Measurements from ENCODE around the gene PNP.
A peak's percentile ranks its signal among the peaks of the same experiment; 100 is the strongest.
"Not testable (repeated sequence)": the region's sequence is repeated elsewhere in the genome, so short reads cannot be mapped to it uniquely, and the experiment has no call there.

Gene PNP

DNA sequence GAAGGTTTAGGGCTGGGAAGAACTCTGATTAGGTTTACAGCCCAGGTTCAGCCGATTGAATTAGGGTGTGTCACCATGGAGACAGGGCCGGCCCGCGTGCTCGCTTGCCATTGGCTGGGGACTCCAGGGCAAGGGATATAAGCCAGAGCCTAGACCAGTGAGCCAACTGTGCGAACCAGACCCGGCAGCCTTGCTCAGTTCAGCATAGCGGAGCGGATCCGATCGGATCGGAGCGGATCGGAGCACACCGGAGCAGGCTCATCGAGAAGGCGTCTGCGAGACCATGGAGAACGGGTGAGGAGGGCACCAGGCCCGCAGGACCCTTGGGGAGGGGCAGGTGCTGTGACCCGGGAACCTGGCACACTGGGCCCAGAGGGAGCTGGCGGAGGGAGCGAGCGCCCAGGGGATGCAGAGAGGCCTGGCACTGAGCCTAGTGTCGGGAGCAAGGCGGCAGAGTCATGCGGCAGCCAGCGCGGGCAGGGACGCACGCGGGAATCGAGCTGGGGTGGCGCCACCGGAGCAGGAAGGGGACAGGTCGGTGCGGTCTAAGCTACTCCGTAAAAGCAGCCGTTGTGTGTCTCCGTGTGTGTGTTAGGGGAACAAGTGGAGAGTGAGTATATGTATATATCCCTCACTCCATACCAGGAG is at the start of gene PNP:
PNP (plus strand) TSS at position 165 of the 648 bp plus-strand sequence; CDS start at position 284, 119 bp downstream.
- DNase-seq: peak; percentile 95

DNA sequence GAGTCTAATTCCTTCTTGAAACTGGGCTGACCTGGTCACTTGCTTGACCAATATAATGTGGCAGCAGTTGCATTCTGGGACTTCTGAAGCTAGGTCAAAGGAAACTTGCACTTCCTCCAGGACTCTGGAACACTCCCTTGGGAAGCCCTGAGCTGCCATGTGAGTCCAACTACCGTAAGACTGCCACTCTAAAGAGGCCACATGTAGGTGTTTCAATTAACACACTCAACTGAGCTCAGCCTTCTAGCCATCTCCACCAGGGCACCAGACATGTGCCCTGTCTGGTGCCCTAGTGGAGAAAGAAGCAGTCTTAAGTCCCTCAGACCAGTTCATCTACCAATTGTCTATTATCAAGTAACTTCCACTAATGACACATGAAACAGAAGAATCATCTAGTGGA is 49.8 kb upstream of the PNP start:
- DNase-seq: no peak

GRCh38 chr14:20421267-20421666 is 47.9 kb upstream of the PNP start:
- DNase-seq: no peak

DNA sequence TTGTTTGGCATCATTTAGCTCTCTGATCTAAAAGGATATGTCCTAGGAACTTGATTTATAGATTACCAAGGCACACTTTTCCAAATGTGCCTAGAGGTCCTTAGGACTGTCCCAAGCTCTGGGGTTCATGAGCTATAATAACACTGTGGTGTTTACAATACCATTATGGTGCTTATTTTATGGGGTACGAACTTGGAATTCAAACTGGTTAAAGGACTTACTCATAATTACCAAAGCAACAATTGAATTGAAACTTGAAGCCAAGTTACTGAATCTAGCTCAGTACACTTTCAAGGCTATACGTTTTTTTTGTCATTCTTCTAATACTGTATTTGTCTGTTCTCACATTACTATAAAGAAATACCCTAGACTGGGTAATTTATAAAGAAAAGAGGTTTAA is 46.3 kb upstream of the PNP start:
- DNase-seq: no peak

DNA sequence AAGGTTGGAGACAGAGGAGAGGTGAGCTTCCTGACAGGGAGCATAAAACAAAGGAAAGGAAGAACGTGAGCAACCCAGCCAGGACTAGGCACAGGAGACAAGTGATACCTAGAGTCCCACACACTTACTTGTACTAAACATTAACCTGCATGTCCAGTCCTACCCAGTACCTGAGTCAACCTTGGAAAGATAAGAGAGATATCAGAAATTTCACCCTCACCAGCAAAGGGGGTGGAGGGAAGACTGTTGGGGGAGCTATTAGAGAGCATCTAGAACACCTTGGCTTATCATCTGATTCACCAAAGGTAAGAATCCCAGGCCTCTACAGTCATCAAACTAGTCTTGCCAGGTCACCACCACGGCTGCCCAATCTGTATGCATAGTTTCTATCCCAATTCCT is 44.4 kb upstream of the PNP start:
- DNase-seq: no peak

DNA sequence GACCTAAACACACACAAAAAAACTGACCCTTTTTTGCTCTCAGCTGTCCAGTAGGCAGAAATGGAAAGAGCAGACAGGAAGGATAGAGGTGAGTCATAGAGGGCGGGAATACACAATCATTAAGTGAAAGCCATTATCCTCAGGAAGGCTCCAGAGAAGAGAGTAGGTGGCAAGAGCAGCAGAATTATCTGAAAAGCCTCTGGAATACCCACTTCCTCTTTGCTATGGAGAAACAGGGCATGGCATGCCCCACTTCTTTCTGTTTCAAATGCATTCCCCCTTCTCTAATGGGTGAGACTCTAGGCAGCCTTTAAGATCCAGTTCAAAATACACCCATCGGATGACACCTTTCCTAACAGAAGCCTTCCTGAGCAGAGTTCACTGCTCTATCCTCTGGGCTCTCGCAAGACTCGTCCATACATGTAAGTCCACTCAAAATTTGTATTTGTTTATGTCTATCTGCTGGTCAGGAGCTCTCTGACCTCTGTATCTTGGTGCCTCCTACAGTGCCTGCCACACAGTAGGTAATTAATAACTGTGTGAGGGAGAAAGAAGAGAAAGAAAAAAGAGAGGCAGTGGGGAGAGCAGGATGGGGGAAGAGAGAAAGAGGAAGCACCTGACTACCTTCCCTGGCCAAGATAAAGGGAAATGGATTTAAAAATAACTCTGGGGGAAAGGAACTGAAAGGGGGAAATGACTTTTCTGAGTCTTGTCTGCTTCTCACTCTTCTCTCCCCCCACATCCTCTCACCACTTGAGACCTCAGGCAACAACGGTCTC is 41.8 kb upstream of the PNP start:
- DNase-seq: peak; percentile 39

GRCh38 chr14:20428010-20428365 is 41.2 kb upstream of the PNP start:
- DNase-seq: no peak

GRCh38 chr14:20428802-20429201 is 40.4 kb upstream of the PNP start:
- DNase-seq: no peak

DNA sequence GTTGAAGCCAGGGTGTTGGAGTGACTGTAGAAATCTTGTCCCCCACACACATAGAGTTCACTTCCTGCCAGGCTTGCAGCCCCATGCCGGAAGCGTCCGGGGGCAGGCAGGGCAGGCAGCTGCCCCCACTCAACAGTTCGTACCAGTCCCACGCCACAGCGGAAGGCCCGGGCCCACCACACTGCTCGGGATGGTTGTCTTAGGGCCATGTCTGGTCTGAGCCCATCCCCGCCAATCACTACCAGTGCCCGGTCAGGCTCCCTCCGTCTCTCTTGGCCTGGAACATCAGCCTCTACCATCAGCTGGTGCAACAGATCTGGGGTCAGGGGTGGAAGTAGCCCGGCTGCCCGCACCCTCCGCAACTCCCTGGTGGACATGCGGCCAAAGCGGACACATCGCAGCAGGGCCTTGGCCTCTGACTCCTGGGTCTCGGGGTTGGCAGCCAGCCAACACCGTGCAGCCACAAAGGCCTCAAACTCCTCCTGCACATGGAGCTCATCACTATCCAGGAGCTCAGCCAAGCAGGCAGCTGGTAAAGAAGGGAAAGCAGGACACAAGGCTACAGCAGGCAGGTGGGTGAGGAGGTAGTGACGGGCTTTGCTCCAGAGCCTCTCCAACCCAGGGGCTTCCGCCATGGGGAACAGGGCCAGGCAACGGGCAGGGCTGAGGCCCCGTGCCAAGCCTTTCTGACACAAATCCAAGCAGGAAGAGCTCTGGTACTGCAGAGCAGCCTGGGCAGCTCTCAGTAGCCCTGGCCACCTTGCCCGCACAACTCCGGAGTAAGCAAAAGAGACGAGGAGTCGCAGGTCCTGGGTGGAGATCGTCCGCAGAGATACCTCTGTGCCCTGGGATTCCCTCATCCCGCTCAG is 39.2 kb upstream of the PNP start:
- no peak for DNase-seq

DNA sequence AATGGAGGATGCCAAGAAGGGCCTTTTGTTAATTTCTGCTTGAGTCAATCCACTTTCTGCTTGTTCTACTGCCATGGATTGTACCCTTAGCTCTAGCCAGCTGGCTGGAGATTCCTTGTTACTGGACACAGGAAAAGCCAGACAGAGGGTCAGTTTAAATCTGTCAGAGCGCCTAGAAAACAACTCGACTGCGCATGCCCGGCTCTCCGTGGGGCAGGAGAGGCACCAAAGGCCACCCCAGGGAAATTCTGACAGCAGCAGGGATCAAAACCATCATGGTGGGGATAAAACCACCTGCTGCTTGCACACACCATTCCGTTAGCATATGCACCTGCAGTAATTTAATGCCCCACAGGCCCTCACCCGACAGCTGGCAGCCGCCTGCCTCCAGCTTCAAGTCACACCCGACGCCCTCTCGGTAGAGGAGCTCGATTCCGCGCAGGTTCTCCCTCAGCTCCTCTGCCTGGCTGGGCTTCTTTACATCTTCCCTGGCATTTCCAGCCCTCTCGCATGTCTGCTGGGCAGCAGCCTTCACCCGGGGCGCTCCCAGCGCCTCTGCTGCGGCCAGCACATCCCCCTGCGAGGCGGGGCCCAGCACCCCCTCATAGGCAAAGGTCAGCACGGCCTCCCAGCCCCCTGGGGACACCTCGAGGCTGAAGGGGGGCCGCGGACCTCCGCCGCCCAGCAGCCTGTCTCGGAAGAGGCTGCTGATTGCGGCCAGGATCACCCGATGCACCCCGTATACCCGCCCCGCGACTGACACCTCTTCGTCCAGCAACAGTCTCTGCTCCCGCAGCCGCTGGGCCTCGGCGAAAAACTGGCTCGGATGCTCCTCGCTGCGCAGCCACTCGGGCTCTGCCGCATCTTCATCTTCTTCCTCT is 34.3 kb upstream of the PNP start:
- no peak for DNase-seq

DNA sequence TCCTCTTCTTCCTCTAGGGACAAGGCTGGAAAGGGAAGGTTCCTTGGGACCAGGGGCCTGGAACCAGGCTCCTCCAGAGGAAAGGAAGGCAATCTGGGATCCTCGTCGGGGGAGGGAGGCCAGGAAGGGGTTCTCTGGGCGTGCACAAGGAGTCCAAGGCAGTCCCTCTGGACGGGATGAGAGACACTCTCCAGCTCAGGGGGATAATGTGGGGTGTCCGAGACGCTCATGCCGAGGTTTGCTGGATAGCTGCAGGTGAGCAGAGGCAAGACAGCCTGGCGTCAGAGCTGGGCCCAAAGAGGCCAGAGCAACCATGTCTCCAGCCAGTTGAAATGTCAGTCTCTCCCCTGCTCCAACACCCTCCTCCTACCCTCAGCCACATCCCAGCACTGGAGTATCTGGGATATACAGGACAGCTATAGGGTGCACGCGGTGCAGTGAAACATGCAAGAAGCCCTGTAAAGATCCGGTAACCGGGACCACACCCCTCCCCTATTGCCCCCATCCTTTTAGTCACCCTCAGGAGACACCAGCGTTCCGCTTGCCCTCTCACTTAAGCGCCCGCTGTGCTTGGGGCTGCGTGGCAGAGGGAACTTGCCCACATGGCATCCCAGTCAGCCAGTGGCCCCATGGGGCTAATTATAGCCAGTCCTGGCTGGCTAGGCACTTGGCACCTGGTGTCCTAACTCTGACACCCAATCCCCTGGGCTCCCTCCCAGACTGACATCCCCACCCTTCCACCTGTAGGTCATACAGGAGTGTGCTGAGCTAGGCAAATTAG is 33.4 kb upstream of the PNP start, which contains the start of gene KLHL33:
KLHL33 (minus strand) TSS at position 585 of the 781 bp plus-strand sequence; CDS start at position 230, 355 bp downstream.
- DNase-seq: no peak

DNA sequence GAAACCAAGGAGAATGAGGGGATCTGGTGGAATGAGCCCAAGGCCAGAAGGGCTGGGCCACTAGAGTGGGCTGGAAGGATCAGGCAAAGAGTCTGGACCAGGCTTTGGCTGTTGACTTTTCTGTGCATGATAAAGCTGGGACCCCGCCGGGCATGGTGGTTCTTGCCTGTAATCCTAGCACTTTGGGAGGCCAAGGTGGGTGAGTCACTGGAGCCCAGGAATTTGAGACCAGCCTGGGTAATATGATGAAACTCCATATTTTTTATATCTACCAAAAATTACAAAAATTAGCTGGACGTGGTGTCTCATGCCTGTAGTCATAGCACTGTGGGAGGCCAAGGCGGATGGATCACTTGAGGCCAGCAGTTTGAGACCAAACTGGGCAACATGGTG is 32.8 kb upstream of the PNP start:
- no peak for DNase-seq

DNA sequence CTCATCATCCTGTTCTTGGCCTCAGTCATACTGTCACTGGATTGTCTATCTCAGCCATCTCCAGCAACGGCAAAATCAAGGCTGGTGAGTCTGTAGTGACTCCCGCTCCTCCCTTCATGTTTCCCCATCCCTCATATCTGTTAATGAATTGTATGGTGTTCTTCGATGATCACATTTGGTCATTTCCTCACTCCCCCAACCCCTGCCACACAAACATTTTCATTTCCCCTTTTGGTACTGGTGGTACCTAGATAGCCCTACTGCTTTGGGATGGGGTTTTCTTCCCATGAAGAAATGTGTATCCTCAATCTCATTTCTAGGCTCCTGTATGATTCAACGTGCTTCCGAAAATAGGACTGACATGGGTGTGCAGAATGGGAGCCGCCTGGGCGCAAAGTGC is 30.5 kb upstream of the PNP start:
- no peak for DNase-seq

- DNase-seq: no peak
Observed at GRCh38 chr14:20440465-20440864, 28.7 kb upstream of the PNP start.

DNA sequence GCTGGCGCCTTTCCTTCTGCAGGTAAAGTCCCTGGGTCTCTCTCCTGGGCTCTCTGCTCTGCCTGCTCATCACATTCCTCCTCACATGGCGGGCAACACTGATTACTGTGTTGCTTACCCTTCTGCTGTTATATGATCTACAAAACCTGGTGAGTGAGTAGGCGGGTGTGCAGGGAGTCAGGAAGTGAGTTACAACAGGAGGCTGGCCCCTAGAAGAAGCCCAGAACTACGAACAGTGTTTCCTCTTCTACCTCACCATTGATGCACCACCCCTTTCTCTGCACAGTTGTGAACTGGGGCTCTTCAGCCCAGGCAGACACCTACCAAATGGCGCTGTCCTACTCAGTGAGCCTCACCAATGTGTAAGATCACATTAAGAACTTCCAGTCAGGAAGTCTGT is 28.3 kb upstream of the PNP start:
- no peak for DNase-seq

GRCh38 chr14:20441461-20441860 is 27.7 kb upstream of the PNP start:
- DNase-seq: no peak

DNA sequence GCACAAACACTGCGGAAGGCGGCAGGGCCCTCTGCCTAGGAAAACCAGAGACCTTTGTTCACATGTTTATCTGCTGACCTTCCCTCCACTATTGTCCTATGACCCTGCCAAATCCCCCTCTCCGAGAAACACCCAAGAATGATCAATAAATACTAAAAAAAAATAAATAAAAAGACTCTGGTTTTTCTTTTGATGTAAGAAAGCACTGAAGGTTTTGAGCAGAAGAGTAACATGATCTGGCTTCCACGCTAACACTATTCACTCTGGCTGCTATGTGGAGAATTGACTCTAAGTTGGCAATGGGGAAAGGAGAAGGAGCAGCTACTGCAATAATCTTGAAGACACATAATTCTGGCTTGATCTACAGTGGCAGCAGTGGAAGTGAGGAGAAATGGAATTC is 25.6 kb upstream of the PNP start:
- DNase-seq: not testable (repeated sequence)

DNA sequence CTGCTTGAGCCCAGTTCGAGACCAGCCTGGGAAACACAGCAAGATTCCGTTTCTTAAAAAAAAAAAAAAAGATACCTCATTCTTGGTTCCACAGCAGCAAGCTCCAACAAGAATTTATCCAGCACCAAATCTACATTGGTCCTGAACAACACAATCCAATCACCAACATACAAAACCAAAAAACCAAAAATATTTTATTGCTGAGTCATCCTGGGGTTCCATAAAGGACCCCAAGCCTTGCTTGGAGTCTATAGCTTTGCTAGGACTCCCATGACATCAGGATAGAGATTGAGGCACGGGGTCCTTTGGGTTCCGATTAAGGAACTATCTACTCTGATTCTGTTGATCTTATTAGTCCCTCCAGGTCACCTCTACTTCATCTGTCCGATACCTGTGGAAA is 22.3 kb upstream of the PNP start:
- DNase-seq: no peak

- not testable (repeated sequence) for DNase-seq
Observed at GRCh38 chr14:20452831-20453230, 16.4 kb upstream of the PNP start.

DNA sequence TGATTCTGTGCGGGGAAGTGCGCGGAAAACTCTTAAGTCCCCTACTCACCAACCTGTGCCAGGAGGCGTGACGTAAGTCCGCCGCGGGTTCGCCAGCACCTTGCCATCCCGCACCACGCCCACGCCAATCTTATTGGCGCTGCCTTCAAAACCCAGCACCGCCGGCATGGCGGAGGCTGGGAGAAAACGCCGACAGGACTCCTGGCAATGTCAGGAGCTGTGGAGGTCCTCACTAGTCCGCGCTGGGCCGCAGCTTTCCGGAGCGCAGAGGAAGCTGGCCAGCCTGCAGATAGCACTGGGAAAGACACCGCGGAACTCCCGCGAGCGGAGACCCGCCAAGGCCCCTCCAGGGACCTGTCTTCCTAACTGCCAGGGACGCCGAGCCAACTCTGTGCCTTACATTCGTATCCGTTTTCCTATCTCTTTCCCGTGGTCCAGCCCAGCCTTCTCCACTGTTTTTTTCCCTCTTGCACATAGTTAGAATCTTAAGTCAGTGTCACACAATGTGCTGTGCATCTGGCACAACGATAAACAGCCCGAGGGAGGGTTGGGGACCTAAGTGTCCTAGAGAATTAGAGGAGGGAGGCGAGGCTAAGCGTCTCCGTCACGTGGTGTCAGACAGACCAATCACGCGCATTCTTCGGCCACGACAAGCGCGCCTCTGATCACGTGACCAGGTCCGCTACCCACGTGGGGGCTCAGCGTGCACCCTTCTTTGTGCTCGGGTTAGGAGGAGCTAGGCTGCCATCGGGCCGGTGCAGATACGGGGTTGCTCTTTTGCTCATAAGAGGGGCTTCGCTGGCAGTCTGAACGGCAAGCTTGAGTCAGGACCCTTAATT is 14.5 kb upstream of the PNP start, which contains the start of the genes APEX1 and OSGEP:
APEX1 (plus strand) TSS at position 711 of the 839 bp plus-strand sequence. CDS start 420 bp downstream, outside the sequence.
OSGEP (minus strand) TSS at position 297 of the 839 bp plus-strand sequence; CDS start at position 168, 129 bp downstream.
- DNase-seq: peak; percentile 99

Data from hematopoietic multipotent progenitor cell treated with erythropoietin and hydrocortisone succinate and interleukin-3 and kit ligand, for 8 days (in vitro differentiated cells).